Adrenal gland (tissue), 12 donors: ENCODE measurements around the gene CHST11. TPM values are rescaled to one million over a fixed set of nuclear protein-coding genes. Genes with fewer than 3 reads are reported as not detected.

Experiments
- DNase-seq, 7 donors: peaks; one replicate each; pipeline ENCODE4 v3.0.0-alpha.2; 2019 to 2020
- H3K27ac ChIP-seq, 5 donors: fragments of 200-600 bp; sonication (generic) in 4 of 5; 1 replicate in 3 of 5; 2 replicates in 2 of 5; pipeline versions ENCODE4 v1.5.1 to v1.8.0; 2016 to 2020; ENCODE audit warnings: mild to moderate bottlenecking in 1 of 5
- H3K27me3 ChIP-seq: fragments of 200-600 bp; 2 replicates; pipeline ENCODE4 v1.8.0; 2021
- H3K36me3 ChIP-seq, 2 donors: fragments of 200-600 bp; replicated peaks in 1 of 2; 1 replicate in 1 of 2; 2 replicates in 1 of 2; pipeline versions ENCODE4 v1.5.1 to v1.8.0; 2018 to 2022
- H3K4me1 ChIP-seq, 2 donors: fragments of 200-600 bp; replicated peaks in 1 of 2; 1 replicate in 1 of 2; 2 replicates in 1 of 2; pipeline versions ENCODE4 v1.5.1 to v1.8.0; 2018 to 2021
- H3K4me3 ChIP-seq, 4 donors: fragments of 200-600 bp; sonication (generic) in 3 of 4; one replicate each; pipeline ENCODE4 v1.5.1; 2016 to 2018
- H3K9me3 ChIP-seq, 3 donors: fragments of 200-600 bp; sonication (generic) in 1 of 3; replicated peaks in 1 of 3; 1 replicate in 2 of 3; 2 replicates in 1 of 3; pipeline versions ENCODE4 v1.5.1 to v1.8.0; 2016 to 2021
- CTCF ChIP-seq, 6 experiments: fragments of 450-650 bp in 4 of 6; fragments of 200-600 bp in 2 of 6; sonication (generic) in 1 of 6; IDR thresholded peaks; 1 replicate in 5 of 6; 2 replicates in 1 of 6; pipeline versions ENCODE4 v1.5.1 to v1.8.0; 2016 to 2021; ENCODE audit warnings: antibody characterized with exemption in 6 of 6, mild to moderate bottlenecking in 2 of 6, moderate library complexity in 1 of 6
- POLR2A ChIP-seq, 2 donors: fragments of 450-650 bp; IDR thresholded peaks; one replicate each; pipeline ENCODE4 v1.6.1; 2017; ENCODE audit warnings: antibody characterized with exemption in 2 of 2, mild to moderate bottlenecking in 2 of 2, moderate library complexity in 1 of 2
- WGBS, 4 donors: extraction: QIAGEN DNeasy Blood & Tissue Kit in 2 of 4; methylation state at CpG; one replicate each; pipeline versions ENCODE4 v1.1.5 to v1.1.7; 2013 to 2017; 5-methylcytosine and 5-hydroxymethylcytosine counted together
- intact Hi-C, 2 donors: fragments of 100-400 bp; cut with DNase I; formaldehyde crosslinking; loops; one replicate each; pipeline versions ENCODE4 v1.14.1 to v1.15.0; 2022 to 2023
- polyA plus RNA-seq, 3 donors: library from polyadenylated mRNA; stranded (reverse); fragments of 200-250 nt in 2 of 3; fragments of 350-450 nt in 1 of 3; fragmentation: Illumina TruSeq in 1 of 3; extraction: RNeasy Lipid Tissue Mini Kit (QIAGEN cat#74804) in 1 of 3; gene quantifications; one replicate each; pipeline ENCODE4 v1.2.3, GENCODE V29; 2013 to 2014
- total RNA-seq, 9 donors: library from RNA; depleted of rRNA in 4 of 9; stranded (reverse); fragments of >200 nt in 4 of 9; fragments of 120-200 nt in 1 of 9; fragmentation: NEBNext Ultra II Directional in 1 of 9; extraction: Animal tissue kit (Norgen Biotek cat#: 25700) in 1 of 9; gene quantifications; one replicate each; pipeline versions ENCODE4 v1.1.0 to v1.2.4, GENCODE V29; 2013 to 2023
- donor health status: healthy with polysubstance abuse.
- donor health status: Bipolar disorder and iron deficiency.
- donor health status: DM: yes; HTN: yes; CAD: no.
- donor health status: DM: no; HTN: no; CAD: no.
- donor health status: DM: no; HTN: no; CAD: no.
- donor health status: DM: yes; HTN: yes; CAD: no.

The CHST11 gene
- total and polyA plus RNA-seq, 12 donors, result 6.2 to 95.1 (median 29.8) TPM

- 54 to 72% (median 58%) methylated on average over 3 of the region's 3 CpGs for WGBS, 4 donors
- H3K27me3 ChIP-seq, result no peaks in the 10 kb centered on the region
- DNase-seq, result no peak
- no peak for TF ChIP-seq POLR2A (IDR thresholded peaks at IDR 0.05)
- no peak for TF ChIP-seq CTCF (IDR thresholded peaks at IDR 0.05)
- H3K27ac ChIP-seq, result no peak overlapping the region
- H3K4me1 ChIP-seq, result peaks cover 0 to 16% of the 10 kb centered on the region in 2 donors
- no peaks in the 10 kb centered on the region for H3K9me3 ChIP-seq
- H3K36me3 ChIP-seq, result no peaks in the 10 kb centered on the region
- intact Hi-C loops, result no loop called here
- no peak overlapping the region for H3K4me3 ChIP-seq
These were observed 229.4 kb downstream of the CHST11 start for GRCh38 chr12:104686196-104686595.

- Histone ChIP-seq H3K4me3 (no peak overlapping the region), H3K27me3 (no peaks in the 10 kb centered on the region), H3K36me3 (no peaks in the 10 kb centered on the region), H3K27ac (no peak overlapping the region), H3K9me3 (no peaks in the 10 kb centered on the region), H3K4me1 (peaks cover 0 to 16% of the 10 kb centered on the region in 2 donors)
- TF ChIP-seq CTCF (IDR thresholded peaks at IDR 0.05) (no peak), POLR2A (IDR thresholded peaks at IDR 0.05) (no peak)
- WGBS, 4 donors, result 82 to 93% (median 89%) methylated on average over 11 of the region's 11 CpGs
- no peak for DNase-seq
- intact Hi-C loops, result no loop called here
These were observed 231.2 kb downstream of the CHST11 start for GRCh38 chr12:104687823-104688573.

GRCh38 chr12:104689635-104690034 is 232.9 kb downstream of the CHST11 start:
- H3K4me1 ChIP-seq, result peaks cover 0 to 13% of the 10 kb centered on the region in 2 donors
- H3K27ac ChIP-seq, result peak overlapping the region in 1 of 5 donors; percentile 4
- H3K27me3 ChIP-seq, result no peaks in the 10 kb centered on the region
- H3K4me3 ChIP-seq, result no peak overlapping the region
- no peaks in the 10 kb centered on the region for H3K36me3 ChIP-seq
- TF ChIP-seq POLR2A (IDR thresholded peaks at IDR 0.05) (no peak), CTCF (IDR thresholded peaks at IDR 0.05) (no peak)
- no peak for DNase-seq
- H3K9me3 ChIP-seq, result no peaks in the 10 kb centered on the region
- 70 to 91% (median 80%) methylated on average over 4 of the region's 4 CpGs for WGBS, 4 donors
- intact Hi-C loops, result no loop called here

GRCh38 chr12:104691721-104692556 is 235.2 kb downstream of the CHST11 start:
- 84 to 94% (median 90%) methylated on average over 12 to 19 of the region's 19 CpGs for WGBS, 4 donors
- no peak for DNase-seq
- H3K36me3 ChIP-seq, result no peaks in the 10 kb centered on the region
- no peak for TF ChIP-seq POLR2A (IDR thresholded peaks at IDR 0.05)
- no peaks in the 10 kb centered on the region for H3K9me3 ChIP-seq
- H3K27ac ChIP-seq, result no peak overlapping the region
- H3K27me3 ChIP-seq, result no peaks in the 10 kb centered on the region
- no peaks in the 10 kb centered on the region for H3K4me1 ChIP-seq
- intact Hi-C loops, result no loop called here
- H3K4me3 ChIP-seq, result no peak overlapping the region
